HepG2 (cell line): ENCODE data around the gene TSPAN9. TPM values are rescaled to one million over a fixed set of nuclear protein-coding genes. Genes with fewer than 3 reads are reported as not detected.

Experiments used
- ATAC-seq: fragments of 200-7000 bp; cut with Tn5 transposase; 3 replicates; pipeline ENCODE4 v1.9.1; 2020; ENCODE audit warnings: mild to moderate bottlenecking, moderate library complexity
- BruUV-seq: library from RNA; stranded (reverse); fragments of 400-500 nt; replicated peaks from 2 replicates; lab custom pipeline; 2021; lab: Mats Ljungman, UMichigan
- CTCF ChIA-PET: fragments of 300-600 bp; formaldehyde crosslinking; extraction: SDS; loops from one replicate; lab custom pipeline; 2021; ENCODE audit warnings: low total read pairs, inconsistent platforms, low intra/inter-chr PET ratio; lab: Yijun Ruan, JAX
- POLR2A ChIA-PET: fragments of 350-600 bp; sonication (Branson Sonifier 250); formaldehyde crosslinking; loops from one replicate; lab custom pipeline; 2020; ENCODE audit warnings: antibody characterized with exemption, inconsistent platforms; lab: Yijun Ruan, JAX
- DNase-seq: peaks from one replicate; pipeline ENCODE4 v3.0.0-alpha.2; 2015; ENCODE audit warnings: low spot score
- FAIRE-seq: peaks from 3 replicates; lab custom pipeline; 2011; peaks lifted over from hg19 to GRCh38; lab: Jason Lieb, UNC
- H2AFZ ChIP-seq: one replicate; pipeline ENCODE4 v1.6.1; 2011; ENCODE audit warnings: low read length, inconsistent platforms
- H3K27ac ChIP-seq: fragments of 300-600 bp; 3 replicates; pipeline ENCODE4 v1.8.0; 2011; ENCODE audit warnings: mixed run types, mild to moderate bottlenecking, mixed read lengths, low read length, inconsistent platforms; ENCODE audit not compliant: insufficient read depth; ENCODE audit errors: extremely low read length
- H3K27me3 ChIP-seq, 2 experiments: fragments of 200-600 bp in 1 of 2; 2 replicates in 1 of 2; 3 replicates in 1 of 2; pipeline versions ENCODE4 v1.6.0 to v1.8.0; 2011; ENCODE audit warnings: low read length in 2 of 2, mild to moderate bottlenecking in 2 of 2, moderate library complexity in 2 of 2, inconsistent platforms in 1 of 2; ENCODE audit not compliant: insufficient read depth in 2 of 2, control insufficient read depth in 1 of 2
- H3K36me3 ChIP-seq, 2 experiments: fragments of 200-600 bp in 1 of 2; replicated peaks in 1 of 2; 2 replicates in 1 of 2; 3 replicates in 1 of 2; pipeline versions ENCODE4 v1.5.1 to v1.8.0; 2011; ENCODE audit warnings: low read length in 2 of 2, inconsistent platforms in 1 of 2; ENCODE audit not compliant: insufficient read depth in 2 of 2, control insufficient read depth in 1 of 2
- H3K4me1 ChIP-seq: 2 replicates; pipeline ENCODE4 v1.5.1; 2012; ENCODE audit warnings: low read length, inconsistent platforms; ENCODE audit not compliant: insufficient read depth
- H3K4me2 ChIP-seq: 2 replicates; pipeline ENCODE4 v1.6.0; 2011; ENCODE audit warnings: low read depth, low read length, inconsistent platforms
- H3K4me3 ChIP-seq, 3 experiments: fragments of 200-600 bp in 1 of 3; sonication (generic), shearing (Covaris generic) in 1 of 3; replicated peaks in 1 of 3; 2 replicates each; pipeline ENCODE4 v1.5.1; 2011 to 2016; ENCODE audit warnings: low read length in 3 of 3, inconsistent platforms in 2 of 3, low read depth in 2 of 3, mild to moderate bottlenecking in 2 of 3, control low read depth in 1 of 3, mixed read lengths in 1 of 3; ENCODE audit not compliant: insufficient read depth in 1 of 3
- H3K79me2 ChIP-seq: one replicate; pipeline ENCODE4 v1.6.1; 2011; ENCODE audit warnings: low read length, inconsistent platforms; ENCODE audit not compliant: insufficient read depth
- H3K9ac ChIP-seq: 2 replicates; pipeline ENCODE4 v1.6.0; 2011; ENCODE audit warnings: mild to moderate bottlenecking, low read depth, low read length, inconsistent platforms; ENCODE audit not compliant: insufficient read depth
- H3K9me3 ChIP-seq: 2 replicates; pipeline ENCODE4 v1.5.1; 2012; ENCODE audit warnings: mild to moderate bottlenecking, low read length
- H4K20me1 ChIP-seq: 2 replicates; pipeline ENCODE4 v1.6.0; 2011; ENCODE audit warnings: inconsistent platforms, mild to moderate bottlenecking, low read length, moderate library complexity; ENCODE audit not compliant: insufficient read depth
- AFF4 ChIP-seq: sonication (generic); formaldehyde crosslinking; IDR thresholded peaks from 2 replicates; pipeline ENCODE4 v1.4.0; 2020; ENCODE audit warnings: missing genetic modification reagents
- CEBPG ChIP-seq: IDR thresholded peaks from 2 replicates; pipeline ENCODE4 v1.6.1; 2016
- CENPT ChIP-seq: sonication (generic); formaldehyde crosslinking; IDR thresholded peaks from 2 replicates; pipeline ENCODE4 v1.8.0; 2022; ENCODE audit warnings: low read depth, mild to moderate bottlenecking, moderate library complexity, missing genetic modification reagents
- HOXA7 ChIP-seq: sonication (generic); formaldehyde crosslinking; IDR thresholded peaks from 2 replicates; pipeline ENCODE4 v1.8.1; 2022; ENCODE audit warnings: mild to moderate bottlenecking, missing genetic modification reagents, moderate library complexity
- KDM5B ChIP-seq: sonication (generic); formaldehyde crosslinking; IDR thresholded peaks from 2 replicates; pipeline ENCODE4 v1.4.0; 2020; ENCODE audit warnings: missing genetic modification reagents, mild to moderate bottlenecking, borderline replicate concordance
- MAFG ChIP-seq: sonication (generic); formaldehyde crosslinking; IDR thresholded peaks from 2 replicates; pipeline ENCODE4 v1.5.1; 2020; ENCODE audit warnings: mild to moderate bottlenecking, missing genetic modification reagents
- NFYC ChIP-seq: IDR thresholded peaks from 2 replicates; pipeline ENCODE4 v1.6.1; 2016; ENCODE audit warnings: missing genetic modification reagents, missing compliant biosample characterization
- PBX3 ChIP-seq: sonication (generic); formaldehyde crosslinking; IDR thresholded peaks from 2 replicates; pipeline ENCODE4 v1.8.1; 2023; ENCODE audit warnings: missing genetic modification reagents, inconsistent platforms, borderline replicate concordance
- PLSCR1 ChIP-seq: sonication (generic); formaldehyde crosslinking; IDR thresholded peaks from 2 replicates; pipeline ENCODE4 v1.5.0; 2020; ENCODE audit warnings: missing genetic modification reagents, mild to moderate bottlenecking, borderline replicate concordance
- TRIM22 ChIP-seq: fragments of 450-650 bp; IDR thresholded peaks from 2 replicates; pipeline ENCODE4 v1.6.1; 2017
- ZFP90 ChIP-seq: sonication (generic); formaldehyde crosslinking; IDR thresholded peaks from 2 replicates; pipeline ENCODE4 v1.8.0; 2022; ENCODE audit warnings: missing genetic modification reagents, mild to moderate bottlenecking, inconsistent platforms, borderline replicate concordance
- ZNF12 ChIP-seq: sonication (generic); formaldehyde crosslinking; IDR thresholded peaks from 2 replicates; pipeline ENCODE4 v1.5.0; 2020; ENCODE audit warnings: missing genetic modification reagents
- ZNF530 ChIP-seq: sonication (generic); formaldehyde crosslinking; IDR thresholded peaks from 2 replicates; pipeline ENCODE4 v1.5.0; 2020; ENCODE audit warnings: low read depth, mild to moderate bottlenecking, missing genetic modification reagents
- ZNF546 ChIP-seq: sonication (generic); formaldehyde crosslinking; conservative IDR thresholded peaks from 2 replicates; pipeline ENCODE4 v1.8.1; 2023; ENCODE audit warnings: mild to moderate bottlenecking, missing genetic modification reagents
- ZNF772 ChIP-seq: sonication (generic); formaldehyde crosslinking; IDR thresholded peaks from 2 replicates; pipeline ENCODE4 v1.5.0; 2020; ENCODE audit warnings: mild to moderate bottlenecking, missing genetic modification reagents
- WGBS: methylation state at CpG from one replicate; pipeline ENCODE4 v1.1.6; 2017; ENCODE audit warnings: low lambda C conversion rate; 5-methylcytosine and 5-hydroxymethylcytosine counted together
- in situ Hi-C: cut with HindIII; loops from 2 replicates; pipeline ENCODE4 v1.10.0; 2017; ENCODE audit warnings: low pct_unique_long_range_greater_than_20kb; ENCODE audit not compliant: extremely low pct_ligation_motif_present
- intact Hi-C: fragments of 100-400 bp; cut with micrococcal nuclease; formaldehyde crosslinking; loops from one replicate; pipeline ENCODE4 v1.10.0; 2022; ENCODE audit not compliant: unreplicated experiment
- polyA plus RNA-seq, 8 experiments: library from polyadenylated mRNA; depleted of rRNA in 3 of 8; stranded (reverse) in 7 of 8; unstranded in 1 of 8; fragments of >200 nt; fragmentation: Illumina TruSeq in 4 of 8; extraction: Trizol in 4 of 8; gene quantifications; 2 replicates each; pipeline versions ENCODE4 v1.2.1 to v1.2.3, GENCODE V29; 2011 to 2016; ENCODE audit warnings: low read depth in 4 of 8, missing spikeins in 1 of 8, mixed read lengths in 1 of 8; ENCODE audit not compliant: insufficient read depth in 1 of 8
- total RNA-seq, 5 experiments: library from RNA; depleted of rRNA; stranded (reverse); fragments of >200 nt; fragmentation: Illumina TruSeq; extraction: Trizol; gene quantifications; 2 replicates each; pipeline ENCODE4 v1.2.3, GENCODE V29; 2016; ENCODE audit warnings: low read depth in 1 of 5

TSPAN9 gene
- total and polyA plus RNA-seq, 2 of the 13 experiments (the other 11 are each of a cell fraction or from before 2014, with no cell fraction given), result 18.1 to 42.3 TPM

GRCh38 chr12:3117144-3117581, 40.0 kb downstream of the TSPAN9 start:
- POLR2A ChIA-PET, result interaction anchor here (1.3 kb wide), 1 partner anchor 19 kb away, joined by 3 read pairs; no protein-coding TSS in a partner anchor
- no peaks in the 10 kb centered on the region for H3K27me3 ChIP-seq
- no peak for TF ChIP-seq AFF4
- TF ChIP-seq PBX3 (CRISPR knock-in tag), result no peak
- no peak for TF ChIP-seq NFYC
- no peak for TF ChIP-seq CENPT (CRISPR knock-in tag)
- no peak for TF ChIP-seq PLSCR1 (CRISPR knock-in tag)
- TF ChIP-seq CEBPG (CRISPR knock-in tag), result no peak
- no peak for TF ChIP-seq TRIM22
- TF ChIP-seq ZNF12, result no peak
- no peak for TF ChIP-seq ZNF530 (CRISPR knock-in tag)
- TF ChIP-seq ZNF546 (CRISPR knock-in tag), result no peak
- no peak for TF ChIP-seq HOXA7 (CRISPR knock-in tag)
- no peak for TF ChIP-seq KDM5B (CRISPR knock-in tag)
- TF ChIP-seq ZNF772 (CRISPR knock-in tag), result no peak
- TF ChIP-seq MAFG (CRISPR knock-in tag), result no peak
- TF ChIP-seq ZFP90 (CRISPR knock-in tag), result no peak
- TF ChIP-seq, all 625 proteins: peak for 0
- no peak for FAIRE-seq
- CTCF ChIA-PET, result no interaction called here
- Histone ChIP-seq H3K4me2 (no peak overlapping the region), H3K36me3 (peaks cover 5 to 26% of the 10 kb centered on the region in 2 experiments; a peak in 4 of 5 replicates), H3K4me1 (peaks cover 29% of the 10 kb centered on the region), H3K9me3 (no peaks in the 10 kb centered on the region), H4K20me1 (no peaks in the 10 kb centered on the region; the same call in 1 of the 2 replicates), H2AFZ (no peak overlapping the region), H3K4me3 (no peak overlapping the region), H3K9ac (no peak overlapping the region), H3K27ac (no peak overlapping the region), H3K79me2 (peaks cover 2% of the 10 kb centered on the region)
- 96% methylated on average over 10 of the region's 10 CpGs for WGBS
- in situ Hi-C loops, result no loop called here
- no peak for DNase-seq
- BruUV-seq, result no TSS peak
- ATAC-seq, result no peak
- intact Hi-C loops, result no loop called here
